DND-41 (cell line): Measurements from ENCODE around the gene TMPRSS9.

Source experiments
- ATAC-seq: fragments of 200-7000 bp; cut with Tn5 transposase; 3 replicates; pipeline ENCODE4 v1.9.1; 2021; ENCODE audit warnings: low read depth; ENCODE audit not compliant: insufficient read depth
- DNase-seq: peaks from one replicate; pipeline ENCODE4 v3.0.0-alpha.2; 2020
- H2AFZ ChIP-seq: 2 replicates; pipeline ENCODE4 v1.6.0; 2012; ENCODE audit warnings: low read depth, low read length
- H3K27ac ChIP-seq: 2 replicates; pipeline ENCODE4 v1.5.1; 2012; ENCODE audit warnings: low read length, inconsistent platforms
- H3K27me3 ChIP-seq: fragments of 200-600 bp; sonication (generic); 2 replicates; pipeline ENCODE4 v1.6.0; 2012; ENCODE audit warnings: low read length, mild to moderate bottlenecking, inconsistent platforms; ENCODE audit not compliant: insufficient read depth, poor library complexity
- H3K36me3 ChIP-seq: 2 replicates; pipeline ENCODE4 v1.5.1; 2012; ENCODE audit warnings: low read length, inconsistent platforms; ENCODE audit not compliant: insufficient read depth
- H3K4me1 ChIP-seq: 2 replicates; pipeline ENCODE4 v1.5.1; 2012; ENCODE audit warnings: mild to moderate bottlenecking, low read length; ENCODE audit not compliant: insufficient read depth
- H3K4me2 ChIP-seq: 2 replicates; pipeline ENCODE4 v1.6.0; 2012; ENCODE audit warnings: mild to moderate bottlenecking, moderate library complexity, low read length, inconsistent platforms; ENCODE audit not compliant: insufficient read depth
- H3K4me3 ChIP-seq, 2 experiments: fragments of 200-600 bp in 1 of 2; shearing (Covaris generic) in 1 of 2; 2 replicates each; pipeline ENCODE4 v1.5.1; 2012 to 2016; ENCODE audit warnings: inconsistent platforms in 2 of 2, low read length in 2 of 2, mild to moderate bottlenecking in 2 of 2, low read depth in 1 of 2, moderate library complexity in 1 of 2
- H3K79me2 ChIP-seq: 2 replicates; pipeline ENCODE4 v1.6.0; 2012; ENCODE audit warnings: low read length, inconsistent platforms; ENCODE audit not compliant: insufficient read depth
- H3K9ac ChIP-seq: 2 replicates; pipeline ENCODE4 v1.6.0; 2012; ENCODE audit warnings: low read depth, mild to moderate bottlenecking, inconsistent platforms, low read length, moderate library complexity
- H3K9me3 ChIP-seq: 2 replicates; pipeline ENCODE4 v1.5.1; 2012; ENCODE audit warnings: low read length, moderate library complexity, mild to moderate bottlenecking, inconsistent platforms; ENCODE audit not compliant: insufficient read depth, severe bottlenecking
- H4K20me1 ChIP-seq: 2 replicates; pipeline ENCODE4 v1.6.0; 2012; ENCODE audit warnings: low read length; ENCODE audit not compliant: insufficient read depth
- CTCF ChIP-seq: IDR thresholded peaks from 2 replicates; pipeline ENCODE4 v1.5.1; 2012; ENCODE audit warnings: borderline replicate concordance, low read length, moderate library complexity, mild to moderate bottlenecking; ENCODE audit not compliant: poor library complexity, severe bottlenecking; ENCODE audit errors: extremely low read depth
- EZH2 ChIP-seq: IDR thresholded peaks from 3 replicates; pipeline ENCODE4 v1.6.1; 2012; ENCODE audit warnings: borderline replicate concordance, low read depth, mild to moderate bottlenecking, moderate library complexity, low read length, inconsistent platforms; ENCODE audit not compliant: severe bottlenecking

TMPRSS9 gene

GRCh38 chr19:2474232-2475017, 114.4 kb downstream of the TMPRSS9 start:
- Histone ChIP-seq H2AFZ (peak overlapping the region; percentile 61), H3K9ac (peak overlapping the region; percentile 60), H3K4me2 (peak overlapping the region; percentile 90), H3K9me3 (no peaks in the 10 kb centered on the region), H3K27me3 (no peaks in the 10 kb centered on the region), H3K4me3 (peak overlapping the region; percentile 11 to 63; a peak in 3 of 4 replicates), H3K79me2 (peaks cover 28% of the 10 kb centered on the region), H3K4me1 (peaks cover 46% of the 10 kb centered on the region), H3K36me3 (peaks cover 18% of the 10 kb centered on the region), H3K27ac (peak overlapping the region; percentile 84), H4K20me1 (peaks cover 20% of the 10 kb centered on the region)
- ATAC-seq (peak; percentile 61), DNase-seq (peak; percentile 89)
- TF ChIP-seq EZH2 = no peak
- peak; percentile 98 for TF ChIP-seq CTCF

- Histone ChIP-seq H3K9me3 (no peaks in the 10 kb centered on the region), H3K9ac (peak overlapping the region; percentile 60), H2AFZ (peak overlapping the region; percentile 50), H4K20me1 (peaks cover 20% of the 10 kb centered on the region), H3K4me3 (peak overlapping the region; percentile 11 to 63; a peak in 3 of 4 replicates), H3K4me1 (peaks cover 46% of the 10 kb centered on the region), H3K4me2 (peak overlapping the region; percentile 90), H3K79me2 (peaks cover 28% of the 10 kb centered on the region), H3K36me3 (peaks cover 18% of the 10 kb centered on the region), H3K27me3 (no peaks in the 10 kb centered on the region), H3K27ac (peak overlapping the region; percentile 79)
- DNase-seq (peak; percentile 76), ATAC-seq (peak; percentile 29)
- TF ChIP-seq CTCF (peak; percentile 34), EZH2 (no peak)
Observed at GRCh38 chr19:2475018-2475701, 115.1 kb downstream of the TMPRSS9 start.
